Measurements from ENCODE around the gene PTPN18. TPM values are rescaled to one million over a fixed set of nuclear protein-coding genes. Genes with fewer than 3 reads are reported as not detected.

Gene PTPN18
- total RNA-seq, 2 experiments from 2014 or later, result 57.7 to 64.5 TPM

- POLR2A ChIA-PET, result no interaction called here
- no peaks in the 10 kb centered on the region for H3K9me3 Mint-ChIP-seq
- H3K36me3 Mint-ChIP-seq, result peaks cover 31% of the 10 kb centered on the region
- peak overlapping the region; percentile 66 for H3K27ac Mint-ChIP-seq
- ATAC-seq (ENCODE audit: low read depth), result no peak
- DNase-seq, result no peak
- peaks cover 4% of the 10 kb centered on the region for H3K27me3 Mint-ChIP-seq
- no peak overlapping the region for H3K4me3 Mint-ChIP-seq
- peaks cover 66% of the 10 kb centered on the region for H3K4me1 Mint-ChIP-seq
Measured at GRCh38 chr2:130374587-130375290, 18.9 kb downstream of the PTPN18 start.

GRCh38 chr2:130375291-130376266 is 19.7 kb downstream of the PTPN18 start:
- Mint-ChIP-seq H3K36me3 (peaks cover 36% of the 10 kb centered on the region), H3K27ac (no peak overlapping the region), H3K4me1 (peaks cover 66% of the 10 kb centered on the region), H3K4me3 (peak overlapping the region; percentile 6), H3K27me3 (no peaks in the 10 kb centered on the region), H3K9me3 (no peaks in the 10 kb centered on the region)
- ATAC-seq (ENCODE audit: low read depth) (no peak), DNase-seq (no peak)
- POLR2A ChIA-PET, result no interaction called here

- peak overlapping the region; percentile 51 for H3K4me3 Mint-ChIP-seq
- ATAC-seq (ENCODE audit: low read depth) (no peak), DNase-seq (no peak)
- H3K9me3 Mint-ChIP-seq, result no peaks in the 10 kb centered on the region
- POLR2A ChIA-PET, result interaction anchor here (0.6 to 1.4 kb wide), 2 partner anchors 34 to 596 kb away, joined by 3 to 6 read pairs; partner anchors contain the start of gene IMP4
- no peaks in the 10 kb centered on the region for H3K27me3 Mint-ChIP-seq
- peaks cover 58% of the 10 kb centered on the region for H3K4me1 Mint-ChIP-seq
- peaks cover 43% of the 10 kb centered on the region for H3K36me3 Mint-ChIP-seq
- H3K27ac Mint-ChIP-seq, result peak overlapping the region; percentile 35
Measured at GRCh38 chr2:130376433-130377293, 20.8 kb downstream of the PTPN18 start.

- peak overlapping the region; percentile 35 for H3K27ac Mint-ChIP-seq
- peaks cover 55% of the 10 kb centered on the region for H3K4me1 Mint-ChIP-seq
- no peak for ATAC-seq (ENCODE audit: low read depth)
- H3K9me3 Mint-ChIP-seq, result no peaks in the 10 kb centered on the region
- peaks cover 50% of the 10 kb centered on the region for H3K36me3 Mint-ChIP-seq
- DNase-seq, result no peak
- POLR2A ChIA-PET, result interaction anchor here (0.6 to 3.4 kb wide), 3 partner anchors 14 to 595 kb away, joined by 3 to 15 read pairs (median 6); partner anchors contain the start of gene IMP4
- H3K27me3 Mint-ChIP-seq, result no peaks in the 10 kb centered on the region
- no peak overlapping the region for H3K4me3 Mint-ChIP-seq
Measured at GRCh38 chr2:130377491-130377890, 21.6 kb downstream of the PTPN18 start.

GRCh38 chr2:130378206-130378897 is 22.5 kb downstream of the PTPN18 start:
- Mint-ChIP-seq H3K4me3 (no peak overlapping the region), H3K27me3 (no peaks in the 10 kb centered on the region), H3K9me3 (no peaks in the 10 kb centered on the region), H3K27ac (no peak overlapping the region), H3K36me3 (peaks cover 56% of the 10 kb centered on the region), H3K4me1 (peaks cover 52% of the 10 kb centered on the region)
- no peak for DNase-seq
- ATAC-seq (ENCODE audit: low read depth), result no peak
- POLR2A ChIA-PET, result interaction anchor here (1.3 to 3.4 kb wide), 3 partner anchors 7 to 35 kb away, joined by 4 to 15 read pairs (median 6); partner anchors contain the start of gene IMP4

- ATAC-seq (ENCODE audit: low read depth) (no peak), DNase-seq (no peak)
- Mint-ChIP-seq H3K27me3 (no peaks in the 10 kb centered on the region), H3K27ac (no peak overlapping the region), H3K36me3 (peaks cover 55% of the 10 kb centered on the region), H3K4me3 (no peak overlapping the region), H3K9me3 (no peaks in the 10 kb centered on the region), H3K4me1 (peaks cover 49% of the 10 kb centered on the region)
- POLR2A ChIA-PET, result interaction anchor here (1.1 to 3.4 kb wide), 4 partner anchors 8 to 38 kb away, joined by 3 to 15 read pairs (median 4); partner anchors contain the start of gene IMP4
Measured at GRCh38 chr2:130378898-130379214, 23.0 kb downstream of the PTPN18 start.

- ATAC-seq (ENCODE audit: low read depth) (peak; percentile 71), DNase-seq (no peak)
- Mint-ChIP-seq H3K36me3 (peaks cover 48% of the 10 kb centered on the region), H3K4me3 (peak overlapping the region; percentile 19), H3K9me3 (no peaks in the 10 kb centered on the region), H3K27ac (no peak overlapping the region), H3K27me3 (no peaks in the 10 kb centered on the region), H3K4me1 (peaks cover 41% of the 10 kb centered on the region)
- POLR2A ChIA-PET, result interaction anchor here (1.1 to 3.4 kb wide), 4 partner anchors 9 to 39 kb away, joined by 3 to 15 read pairs (median 4); partner anchors contain the start of gene IMP4
Measured at GRCh38 chr2:130380096-130380934, 24.5 kb downstream of the PTPN18 start.

- no peaks in the 10 kb centered on the region for H3K9me3 Mint-ChIP-seq
- H3K36me3 Mint-ChIP-seq, result peaks cover 42% of the 10 kb centered on the region
- no peak overlapping the region for H3K27ac Mint-ChIP-seq
- H3K27me3 Mint-ChIP-seq, result no peaks in the 10 kb centered on the region
- DNase-seq (no peak), ATAC-seq (ENCODE audit: low read depth) (no peak)
- H3K4me1 Mint-ChIP-seq, result peaks cover 38% of the 10 kb centered on the region
- POLR2A ChIA-PET, result no interaction called here
- no peak overlapping the region for H3K4me3 Mint-ChIP-seq
Measured at GRCh38 chr2:130381145-130381544, 25.3 kb downstream of the PTPN18 start.

- Mint-ChIP-seq H3K4me1 (peaks cover 34% of the 10 kb centered on the region), H3K36me3 (peaks cover 39% of the 10 kb centered on the region), H3K27ac (no peak overlapping the region), H3K4me3 (no peak overlapping the region), H3K27me3 (no peaks in the 10 kb centered on the region), H3K9me3 (no peaks in the 10 kb centered on the region)
- DNase-seq, result no peak
- no peak for ATAC-seq (ENCODE audit: low read depth)
- POLR2A ChIA-PET, result no interaction called here
Measured at GRCh38 chr2:130381619-130382018, 25.8 kb downstream of the PTPN18 start.

GRCh38 chr2:130382313-130382917 is 26.6 kb downstream of the PTPN18 start:
- H3K27me3 Mint-ChIP-seq, result no peaks in the 10 kb centered on the region
- peaks cover 26% of the 10 kb centered on the region for H3K4me1 Mint-ChIP-seq
- DNase-seq (no peak), ATAC-seq (ENCODE audit: low read depth) (no peak)
- H3K27ac Mint-ChIP-seq, result no peak overlapping the region
- no peak overlapping the region for H3K4me3 Mint-ChIP-seq
- H3K36me3 Mint-ChIP-seq, result peaks cover 39% of the 10 kb centered on the region
- POLR2A ChIA-PET, result no interaction called here
- H3K9me3 Mint-ChIP-seq, result no peaks in the 10 kb centered on the region

GRCh38 chr2:130385709-130386108 is 29.9 kb downstream of the PTPN18 start:
- Mint-ChIP-seq H3K36me3 (peaks cover 29% of the 10 kb centered on the region), H3K4me3 (no peak overlapping the region), H3K4me1 (peaks cover 3% of the 10 kb centered on the region), H3K27me3 (no peaks in the 10 kb centered on the region), H3K9me3 (no peaks in the 10 kb centered on the region), H3K27ac (no peak overlapping the region)
- POLR2A ChIA-PET, result no interaction called here
- no peak for ATAC-seq (ENCODE audit: low read depth)
- DNase-seq, result no peak
